NCI-H446 (cell line): ENCODE measurements around the gene OGDH.

ENCODE experiments used
- DNase-seq, 2 experiments: peaks; one replicate each; lab custom pipeline; 2025; lab: John Stamatoyannopoulos, UW

The OGDH gene

DNA sequence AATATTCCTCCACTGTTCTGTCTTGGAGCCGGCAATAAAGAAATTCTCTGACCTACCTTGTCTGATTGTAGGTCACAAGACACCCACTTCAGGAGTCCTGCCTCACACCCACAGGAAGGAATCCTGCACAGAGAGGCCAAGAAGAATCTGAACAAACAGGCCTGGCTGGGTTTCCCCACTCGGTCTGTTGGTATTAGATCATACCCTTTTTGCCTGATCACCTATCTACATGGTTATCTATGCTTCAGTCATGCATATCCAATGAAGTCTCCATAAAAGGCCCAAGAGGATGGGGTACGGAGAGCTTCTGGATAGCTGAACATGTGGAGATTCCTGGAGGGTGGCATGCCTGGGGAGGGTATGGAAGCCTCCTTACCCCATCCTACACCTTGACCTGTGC, 12.3 kb downstream of the OGDH start:
- no peak for DNase-seq

DNA sequence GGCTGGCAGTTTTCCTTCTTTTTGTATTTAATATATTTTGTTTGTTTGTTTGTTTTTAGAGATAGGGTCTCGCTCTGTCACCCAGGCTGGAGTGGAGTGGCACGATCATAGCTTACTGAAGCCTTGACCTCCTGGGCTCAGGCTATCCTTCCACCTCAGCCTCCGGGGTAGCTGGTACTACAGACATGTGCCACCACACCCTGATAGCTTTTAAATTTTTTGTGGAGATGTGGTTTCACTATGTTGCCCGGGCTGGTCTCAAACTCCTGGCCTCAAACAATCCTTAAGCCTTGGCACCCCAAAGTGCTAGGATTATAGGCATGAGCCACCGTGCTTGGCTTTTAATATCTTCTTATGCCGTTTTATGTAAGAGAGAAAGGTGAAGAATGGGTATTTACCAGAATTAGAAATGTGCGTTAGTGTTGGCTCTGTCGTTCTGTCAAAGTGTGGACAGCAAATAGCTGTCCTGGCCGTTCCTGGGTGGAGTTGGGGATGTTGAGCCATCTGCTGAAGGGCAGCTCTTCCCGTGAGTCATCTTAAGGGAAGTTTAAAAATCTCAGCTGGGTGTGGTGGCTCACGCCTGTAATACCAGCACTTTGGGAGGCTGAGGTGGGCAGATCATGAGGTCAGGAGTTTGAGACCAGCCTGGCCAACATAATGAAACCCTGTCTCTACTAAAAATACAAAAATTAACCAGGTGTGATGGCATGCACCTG, 14.8 kb downstream of the OGDH start:
- no peak for DNase-seq

- no peak for DNase-seq
Measured at GRCh38 chr7:44621750-44622103, 15.3 kb downstream of the OGDH start.

DNA sequence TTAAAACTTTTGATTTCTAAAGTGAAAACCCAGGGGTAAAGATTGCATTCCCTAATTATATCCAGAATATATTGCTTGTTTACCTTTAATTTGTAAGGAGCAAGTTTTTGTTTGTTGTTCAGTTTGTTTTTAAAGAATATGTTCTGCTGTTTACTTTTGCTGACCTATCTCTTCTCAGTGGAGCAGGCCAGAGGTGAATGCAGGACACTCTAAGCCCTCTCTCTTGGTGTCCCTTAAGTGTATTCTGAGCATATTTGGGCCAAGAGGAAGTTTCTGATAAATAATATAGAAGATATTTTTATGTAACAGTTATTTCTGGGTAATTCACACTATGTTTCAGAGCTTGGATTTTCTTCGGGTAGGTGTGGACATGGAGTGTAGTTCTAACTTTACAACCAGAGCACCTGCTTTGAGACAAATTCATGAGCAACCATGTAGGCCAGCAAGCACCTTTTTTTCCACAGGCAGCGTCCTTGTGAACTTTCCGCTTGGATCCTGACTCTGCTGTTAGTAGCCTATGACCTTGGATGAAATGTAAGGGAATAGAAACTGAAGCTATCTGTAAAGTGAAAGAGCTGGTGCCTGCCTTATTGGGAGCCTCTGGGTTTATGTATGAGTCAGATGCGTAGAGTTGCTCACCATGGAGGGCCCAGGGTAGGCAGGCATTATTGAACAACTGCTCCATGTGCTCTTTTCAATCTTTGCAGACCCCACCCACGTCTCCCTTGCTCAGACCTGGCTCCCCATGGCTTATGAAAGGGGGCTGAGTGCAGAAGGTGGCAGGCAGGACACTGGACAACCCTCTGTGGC, 16.1 kb downstream of the OGDH start:
- no peak for DNase-seq

DNA sequence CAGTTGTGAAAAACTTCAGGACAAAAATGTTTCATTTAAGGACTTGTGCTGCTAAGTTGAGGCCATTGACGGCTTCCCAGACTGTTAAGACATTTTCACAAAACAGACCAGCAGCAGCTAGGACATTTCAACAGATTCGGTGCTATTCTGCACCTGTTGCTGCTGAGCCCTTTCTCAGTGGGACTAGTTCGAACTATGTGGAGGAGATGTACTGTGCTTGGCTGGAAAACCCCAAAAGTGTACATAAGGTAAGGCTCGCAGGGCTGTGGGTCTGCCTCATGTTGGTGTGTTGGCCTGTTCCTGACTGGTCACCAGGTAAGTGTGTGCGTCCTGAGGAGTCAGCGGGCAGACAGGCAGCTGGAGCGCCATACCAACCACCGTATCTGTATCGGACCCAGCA, 17.9 kb downstream of the OGDH start:
- no peak for DNase-seq

DNA sequence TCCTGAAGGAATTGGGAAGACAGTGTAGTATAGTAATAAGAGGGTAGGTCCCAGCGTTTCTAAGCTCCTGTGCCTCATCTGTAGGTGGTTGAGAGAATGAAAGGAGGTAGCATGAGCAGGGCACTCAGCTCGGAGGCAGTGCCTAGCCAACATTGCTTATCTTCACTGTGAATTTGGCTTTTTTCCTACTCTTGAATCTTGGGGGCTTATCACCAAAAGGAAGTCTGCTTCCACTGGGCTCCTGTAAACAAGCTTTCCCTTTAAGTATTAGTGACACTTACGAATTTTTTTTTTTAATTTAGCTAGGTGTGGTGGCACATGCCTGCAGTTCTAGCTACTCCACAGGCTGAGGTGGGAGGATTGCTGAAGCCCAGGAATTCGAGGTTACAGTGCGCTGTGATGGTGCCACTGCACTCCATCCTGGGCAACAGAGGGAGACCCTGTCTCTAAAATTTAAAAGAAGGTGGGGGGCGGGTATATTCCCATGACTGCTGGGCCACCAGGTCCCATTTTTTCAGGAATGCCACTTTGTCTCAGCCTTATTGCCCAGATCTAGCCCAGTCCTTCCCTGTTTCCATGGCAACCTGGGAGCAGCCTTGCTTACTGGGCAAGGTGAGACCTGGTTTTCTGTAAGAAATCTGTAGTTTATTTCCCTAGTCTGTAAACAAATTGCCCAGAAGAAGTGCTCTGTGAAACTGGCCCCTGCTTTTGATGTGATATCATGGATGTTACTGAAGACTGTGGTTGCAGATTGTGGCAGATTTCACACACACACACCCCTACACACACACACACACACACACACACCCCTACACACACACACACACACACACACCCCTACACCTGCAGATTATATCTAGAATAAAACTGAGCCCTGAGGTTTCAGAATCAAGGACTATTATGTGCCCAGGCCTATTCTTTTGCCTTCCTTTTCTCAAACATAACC, 19.4 kb downstream of the OGDH start:
- no peak for DNase-seq

- DNase-seq, result no peak
Measured at GRCh38 chr7:44626620-44627019, 20.2 kb downstream of the OGDH start.

DNA sequence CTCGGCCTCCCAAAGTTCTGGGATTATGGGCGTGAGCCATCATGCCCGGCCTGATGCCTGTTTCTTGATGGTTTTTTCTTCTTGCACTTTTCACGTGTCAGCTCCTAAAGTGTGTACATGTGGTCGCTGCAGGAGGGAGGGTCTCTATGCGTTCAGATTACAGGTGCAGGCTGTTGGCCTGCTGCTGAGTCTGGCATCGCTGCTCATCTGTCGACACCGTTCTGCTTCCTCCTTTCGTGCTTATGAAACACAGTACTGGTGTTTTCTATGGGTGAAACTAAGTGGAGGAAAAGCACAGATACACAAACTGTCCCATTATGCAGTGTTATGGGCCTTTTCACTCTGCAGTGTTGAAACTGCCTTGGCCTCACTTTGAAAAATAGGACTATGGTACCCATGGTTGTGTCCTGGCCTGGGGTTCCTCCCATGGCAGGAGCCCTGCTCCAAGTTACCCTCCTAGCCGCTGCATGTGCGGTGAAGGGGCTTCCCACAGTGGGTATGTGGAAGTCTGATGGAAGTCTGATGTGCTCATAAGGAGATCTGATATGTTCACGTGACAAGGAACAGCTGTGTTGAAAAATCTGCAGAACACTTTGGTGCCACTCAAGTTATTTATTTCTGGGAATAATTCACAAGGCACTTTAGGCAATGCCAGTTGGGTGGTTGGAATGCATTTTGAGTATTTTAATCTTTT, 23.5 kb downstream of the OGDH start:
- no peak for DNase-seq

GRCh38 chr7:44630792-44631457, 24.5 kb downstream of the OGDH start:
- no peak for DNase-seq

DNA sequence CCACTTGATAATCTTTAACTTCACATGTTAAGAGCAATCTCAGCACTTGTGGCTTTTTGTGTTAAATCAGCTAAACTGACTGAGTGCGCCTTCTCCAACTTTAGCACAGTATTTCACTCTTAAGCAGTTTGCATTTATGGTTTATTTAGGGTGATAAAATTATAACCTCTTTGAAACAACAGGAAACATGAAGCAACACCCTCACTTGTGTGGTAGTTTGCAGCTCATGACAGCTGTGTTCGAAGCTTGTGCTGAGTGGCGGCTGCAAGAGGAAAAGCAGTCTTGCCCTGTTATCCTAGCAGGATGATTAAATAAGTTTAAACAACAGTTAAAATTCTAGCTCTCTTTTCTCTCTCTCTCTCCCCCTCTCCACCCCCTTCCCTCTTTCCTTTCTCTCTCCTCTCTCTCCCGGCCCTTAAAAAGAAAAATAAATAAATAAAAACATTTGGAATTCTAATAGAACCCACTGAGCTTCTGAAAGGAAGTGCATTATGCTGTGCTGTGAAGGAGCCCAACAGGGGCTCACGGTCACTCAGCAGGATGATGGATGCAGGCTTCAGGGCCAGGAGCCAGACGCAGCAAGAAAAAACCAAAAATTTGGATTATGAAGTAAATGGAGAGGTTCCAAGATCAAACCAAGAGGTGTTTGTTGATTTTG, 25.2 kb downstream of the OGDH start:
- DNase-seq, result no peak

DNA sequence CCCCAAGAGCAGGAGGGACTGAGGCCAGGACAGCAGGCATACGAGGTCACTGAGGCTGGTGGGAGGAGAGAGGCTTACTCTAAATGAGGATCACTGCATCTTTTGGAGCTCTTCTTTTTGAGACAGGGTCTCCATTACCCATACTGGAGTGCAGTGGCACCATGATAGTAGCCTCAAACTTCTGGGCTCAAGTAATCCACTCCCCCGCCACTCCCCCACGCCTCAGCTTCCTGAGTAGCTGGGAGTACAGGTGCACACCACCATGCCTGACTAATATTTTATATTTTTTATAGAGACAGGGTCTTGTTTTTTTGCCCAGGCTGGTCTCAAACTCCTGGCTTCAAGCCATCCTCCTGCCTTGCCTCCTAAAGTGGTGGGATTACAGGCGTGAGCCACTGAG, 25.8 kb downstream of the OGDH start:
- no peak for DNase-seq

GRCh38 chr7:44633254-44634186, 27.1 kb downstream of the OGDH start:
- peak; percentile 39 to 81 for DNase-seq

GRCh38 chr7:44634187-44634838, 27.9 kb downstream of the OGDH start:
- no peak for DNase-seq

DNA sequence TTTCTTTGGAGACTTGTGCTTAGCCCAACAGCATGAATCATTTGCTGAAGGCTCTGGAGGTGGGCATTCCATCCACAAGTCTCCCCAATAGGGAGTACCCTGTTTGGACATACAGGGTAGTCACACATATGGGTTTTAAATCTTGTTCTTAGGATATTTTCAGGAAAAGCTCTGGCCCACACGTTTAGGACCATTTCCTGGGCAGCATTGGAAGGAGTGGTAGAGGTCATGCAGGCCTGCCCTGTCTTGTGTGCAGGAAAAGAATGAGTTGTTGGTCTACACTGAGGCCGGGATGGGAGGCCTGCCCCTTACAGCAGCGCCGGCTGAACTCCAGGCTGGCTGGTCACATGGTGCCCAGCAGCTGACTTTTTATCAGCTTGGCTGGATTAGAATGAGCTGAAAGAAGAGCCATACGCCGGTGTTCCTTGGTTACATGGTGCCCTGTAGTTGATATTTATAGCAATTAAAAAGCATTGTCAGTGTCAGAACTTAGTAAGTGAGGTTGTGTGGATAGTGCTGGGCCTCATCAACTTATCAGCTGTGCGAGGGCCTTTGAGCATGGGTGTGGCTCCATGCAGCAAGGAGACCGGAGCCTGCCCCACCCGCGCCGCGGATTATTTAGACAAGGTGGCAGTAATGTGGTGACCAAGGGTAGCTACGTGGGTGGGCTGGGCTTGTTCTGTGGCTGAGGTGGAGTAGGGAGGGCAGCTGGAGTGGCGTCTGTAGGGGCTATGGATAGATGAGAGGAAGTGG, 28.6 kb downstream of the OGDH start:
- no peak for DNase-seq

GRCh38 chr7:44636041-44636584, 29.7 kb downstream of the OGDH start:
- no peak for DNase-seq

DNA sequence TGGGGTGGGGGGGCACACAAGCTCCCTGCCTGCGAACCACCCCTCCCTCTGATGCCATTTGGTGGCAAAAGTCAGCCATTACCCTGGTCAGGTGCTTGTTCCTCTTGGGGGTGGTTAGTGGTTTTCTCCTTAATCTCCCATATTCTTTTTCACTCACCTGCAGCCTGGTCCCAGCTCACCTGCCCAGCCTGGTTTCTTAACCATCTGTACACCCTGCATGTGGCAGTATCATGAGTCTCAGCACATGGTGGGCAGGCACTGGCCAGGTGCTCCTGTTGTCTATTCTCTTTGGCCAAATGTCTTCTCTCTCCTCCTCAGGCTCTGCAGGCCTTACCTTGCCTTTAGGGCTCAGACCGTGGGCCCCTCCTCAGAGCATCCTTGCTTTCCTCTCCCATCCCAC, 30.5 kb downstream of the OGDH start:
- DNase-seq, result no peak

GRCh38 chr7:44637788-44638594, 31.6 kb downstream of the OGDH start:
- no peak for DNase-seq
